SW480 (cell line): ENCODE measurements around the gene DPP10.
A peak's percentile ranks its signal among the peaks of the same experiment; 100 is the strongest.
"Not testable (repeated sequence)": the region's sequence is repeated elsewhere in the genome, so short reads cannot be mapped to it uniquely, and the experiment has no call there.

Experiments used
- DNase-seq: peaks from one replicate; pipeline ENCODE4 v3.0.0-alpha.2; 2016; ENCODE audit warnings: low spot score

The DPP10 gene

GRCh38 chr2:114515882-114516281 lies 73.4 kb downstream of the DPP10 start:
- no peak for DNase-seq

- no peak for DNase-seq
Observed at GRCh38 chr2:114517580-114517979, 75.1 kb downstream of the DPP10 start.

GRCh38 chr2:114518738-114519137 lies 76.3 kb downstream of the DPP10 start:
- no peak for DNase-seq

- DNase-seq = not testable (repeated sequence)
Observed at GRCh38 chr2:114522612-114523011, 80.2 kb downstream of the DPP10 start.

- no peak for DNase-seq
Observed at GRCh38 chr2:114525955-114526354, 83.5 kb downstream of the DPP10 start.

DNA sequence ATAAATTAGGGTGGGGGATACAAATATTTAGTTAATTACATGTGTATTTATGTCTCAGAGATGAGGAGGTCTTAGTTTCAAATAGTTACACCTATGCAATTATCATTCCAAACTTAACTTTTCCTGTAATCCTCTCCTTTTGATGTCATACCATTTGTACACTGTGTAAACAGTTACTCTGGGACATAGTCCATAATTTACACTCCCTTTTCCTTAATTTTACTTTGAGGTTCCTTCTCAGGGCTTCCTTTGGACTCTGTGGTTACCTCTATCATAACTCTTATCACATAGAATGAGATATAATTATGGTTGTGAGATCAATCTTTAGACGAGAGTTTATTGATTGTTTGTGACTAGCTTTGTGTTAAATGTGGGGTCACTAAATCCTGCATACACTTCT lies 84.4 kb downstream of the DPP10 start:
- DNase-seq = no peak

GRCh38 chr2:114527330-114527983 lies 85.0 kb downstream of the DPP10 start:
- DNase-seq = no peak

DNA sequence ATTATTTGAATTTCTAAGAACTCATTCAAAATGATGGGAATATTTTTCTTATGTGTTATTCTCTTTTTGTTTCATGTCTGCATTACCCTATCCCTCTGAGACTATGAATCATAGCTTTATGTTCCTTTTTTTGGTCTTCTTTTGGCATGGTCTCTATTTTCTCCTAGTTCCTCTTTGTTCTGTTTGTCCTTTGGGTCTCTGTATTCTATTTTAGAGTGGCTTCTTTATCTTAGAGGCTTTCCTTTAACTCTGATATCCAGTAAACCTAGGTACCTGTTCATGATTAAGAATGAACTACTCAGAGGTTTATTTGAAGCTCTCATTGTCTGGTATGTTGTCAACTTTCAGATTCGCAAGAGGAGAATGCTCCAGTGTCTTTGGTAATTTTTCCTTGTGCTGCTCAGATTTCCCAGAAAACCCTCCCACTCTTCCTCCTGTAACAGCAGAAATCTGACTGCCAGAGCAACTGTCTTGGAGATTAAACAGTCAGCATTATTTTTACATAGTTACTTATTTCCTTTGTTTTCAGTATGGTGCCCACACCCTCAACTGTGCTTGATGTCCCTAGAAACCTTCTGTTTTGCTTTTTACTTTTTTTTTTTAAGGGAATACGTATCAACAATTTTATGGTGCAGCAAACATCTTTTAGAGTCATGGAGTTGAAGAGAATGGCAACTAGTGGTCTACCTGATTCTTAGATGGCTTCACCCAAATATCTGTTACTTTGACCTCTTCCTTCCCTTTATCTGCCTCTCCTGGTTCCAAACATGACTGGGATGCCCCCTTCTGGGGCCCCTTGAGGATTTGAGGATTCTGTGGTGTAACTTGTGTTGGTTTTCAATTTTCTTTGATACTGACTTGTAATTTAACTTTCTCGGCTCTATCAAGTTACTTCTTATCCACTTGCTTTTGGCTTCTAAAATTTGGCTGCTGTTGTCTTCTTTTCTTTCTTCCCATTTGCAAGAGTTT lies 92.0 kb downstream of the DPP10 start:
- DNase-seq = no peak

DNA sequence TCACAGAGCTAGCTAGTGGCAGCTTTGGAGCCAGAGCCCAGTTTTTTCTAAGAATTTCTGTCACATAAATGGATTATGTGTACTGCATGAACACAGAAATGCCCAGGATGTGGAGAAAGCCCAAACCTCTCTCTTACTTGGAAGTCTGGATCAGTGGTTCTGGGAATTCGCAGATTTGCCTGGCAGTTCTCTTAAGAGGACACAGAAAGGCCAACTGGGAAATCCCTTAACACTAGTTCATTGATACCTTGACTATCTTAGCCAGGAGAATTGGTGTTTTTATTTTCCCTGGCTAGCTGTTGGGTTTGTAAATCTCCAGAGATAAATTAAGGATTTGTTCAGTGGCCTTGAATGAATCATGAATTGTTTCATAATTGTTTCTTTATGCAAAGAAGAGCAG lies 95.3 kb downstream of the DPP10 start:
- DNase-seq = no peak

DNA sequence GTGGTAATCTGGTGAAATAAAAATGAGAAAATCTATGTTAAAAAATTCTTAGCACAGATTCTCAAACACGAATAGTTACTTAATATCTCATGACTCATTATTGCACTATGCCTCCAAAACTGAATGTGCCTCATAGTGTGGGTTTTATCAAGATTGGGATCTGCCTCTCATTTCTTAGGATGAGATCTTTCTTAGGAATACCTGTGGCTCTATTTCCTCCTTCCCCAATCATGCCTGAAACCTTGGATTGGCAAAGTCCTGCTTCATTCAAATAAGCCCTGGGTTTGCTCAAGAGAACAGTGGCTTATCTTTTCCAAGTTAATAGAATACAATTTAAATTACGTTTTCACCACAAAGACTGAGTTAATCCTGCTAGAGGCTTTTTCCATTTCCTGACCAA lies 100.3 kb downstream of the DPP10 start:
- no peak for DNase-seq

- no peak for DNase-seq
Observed at GRCh38 chr2:114543236-114543766, 100.9 kb downstream of the DPP10 start.

DNA sequence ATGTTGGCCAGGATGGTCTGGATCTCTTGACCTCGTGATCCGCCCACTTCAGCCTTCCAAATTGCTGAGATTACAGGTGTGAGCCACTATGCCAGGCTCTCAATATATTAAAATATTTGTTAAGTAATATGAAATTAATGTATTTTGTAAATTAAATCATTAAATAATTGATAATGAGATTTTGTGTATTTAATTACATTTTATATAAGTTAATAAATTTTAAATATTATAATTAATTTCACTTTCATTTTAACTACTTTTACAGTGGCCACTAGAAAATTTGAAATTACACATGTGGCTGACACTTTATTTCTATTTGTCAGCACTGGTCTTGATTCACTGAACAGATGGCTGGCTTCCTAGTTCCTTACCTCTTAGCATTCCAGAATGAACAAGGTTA lies 102.6 kb downstream of the DPP10 start:
- no peak for DNase-seq

DNA sequence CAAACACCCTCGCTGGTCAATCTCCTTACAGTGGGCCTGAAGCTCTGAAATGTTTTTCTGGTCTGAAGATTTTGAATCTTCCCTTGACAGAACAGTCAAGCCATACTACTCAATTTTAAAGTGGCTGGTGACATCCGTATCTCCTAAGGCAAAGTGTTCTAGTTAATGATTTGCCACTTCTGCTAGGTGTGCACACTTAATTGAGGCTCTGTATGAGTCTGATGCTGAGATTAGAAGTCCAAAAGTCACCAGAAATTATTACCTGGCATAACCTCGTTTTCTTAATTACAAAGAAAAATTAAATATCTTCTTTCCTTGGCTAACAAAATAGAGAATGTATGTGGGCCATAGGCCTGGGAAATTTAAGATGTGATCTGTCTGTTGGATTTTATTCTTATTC lies 104.1 kb downstream of the DPP10 start:
- DNase-seq = no peak

GRCh38 chr2:114548151-114548550 lies 105.7 kb downstream of the DPP10 start:
- DNase-seq = no peak

DNA sequence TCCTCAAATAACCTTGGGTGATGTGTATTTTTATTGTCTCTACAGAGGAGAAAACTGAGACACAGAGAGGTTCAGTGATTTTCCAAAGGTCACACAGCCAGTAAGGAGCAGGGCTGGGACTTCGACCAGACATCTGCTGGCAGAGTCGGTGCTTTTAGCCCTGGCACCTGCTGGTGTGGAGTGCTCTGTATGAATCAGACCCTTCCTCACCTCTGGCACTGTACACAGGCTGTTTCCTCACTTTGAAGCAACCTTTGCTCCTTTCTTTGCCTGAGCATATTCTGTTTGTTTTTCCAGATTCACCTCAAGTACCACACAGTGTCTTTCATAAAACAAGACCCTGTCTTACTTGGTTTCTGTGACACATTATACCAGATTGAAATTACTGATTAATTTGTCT lies 107.9 kb downstream of the DPP10 start:
- no peak for DNase-seq

DNA sequence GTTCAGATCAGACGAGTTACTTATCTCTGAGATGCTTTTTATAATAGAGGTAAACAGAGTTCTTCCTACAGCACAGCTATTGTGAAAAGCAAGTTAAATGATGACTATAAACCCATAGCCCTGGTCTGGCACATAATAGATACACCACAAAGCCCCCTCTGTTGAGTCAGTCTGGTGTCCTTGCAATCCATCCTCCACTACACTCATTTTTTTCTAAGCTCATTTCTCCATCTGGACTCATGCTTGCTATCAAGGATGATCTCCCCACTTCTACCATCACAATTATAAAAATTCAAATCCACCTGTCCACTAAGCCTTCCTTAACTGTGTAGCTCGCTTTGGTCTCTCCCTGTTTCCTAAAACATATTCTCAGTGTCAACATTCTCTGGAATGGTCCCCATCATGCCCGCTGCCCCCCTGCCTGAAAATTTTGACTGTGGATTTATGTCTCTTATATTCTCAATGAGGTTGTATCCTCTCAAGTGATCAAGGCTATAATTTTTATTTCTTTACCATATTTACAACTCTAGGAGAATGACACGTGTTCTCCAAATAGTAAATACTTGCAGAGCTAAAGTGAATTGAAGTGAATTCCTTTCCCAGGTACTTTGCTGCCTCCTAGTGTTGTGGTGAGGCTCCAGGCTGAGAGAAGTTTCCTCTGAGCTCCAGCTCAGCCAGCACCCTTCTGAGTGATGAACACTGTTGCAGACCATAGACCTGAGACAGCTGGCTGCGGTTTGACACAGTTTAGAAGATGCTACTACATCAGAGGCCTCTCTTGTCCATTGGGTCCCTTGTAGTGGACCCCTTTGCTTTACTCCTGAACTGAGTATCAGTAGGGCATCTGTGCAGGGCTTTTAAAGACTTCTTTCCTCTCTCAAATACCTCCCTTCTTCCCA lies 108.7 kb downstream of the DPP10 start:
- DNase-seq = peak; percentile 75

GRCh38 chr2:114553027-114553426 lies 110.6 kb downstream of the DPP10 start:
- no peak for DNase-seq

GRCh38 chr2:114569166-114569565 lies 126.7 kb downstream of the DPP10 start:
- DNase-seq = no peak

GRCh38 chr2:114577657-114578056 lies 135.2 kb downstream of the DPP10 start:
- no peak for DNase-seq

GRCh38 chr2:114579542-114579941 lies 137.1 kb downstream of the DPP10 start:
- DNase-seq = no peak

DNA sequence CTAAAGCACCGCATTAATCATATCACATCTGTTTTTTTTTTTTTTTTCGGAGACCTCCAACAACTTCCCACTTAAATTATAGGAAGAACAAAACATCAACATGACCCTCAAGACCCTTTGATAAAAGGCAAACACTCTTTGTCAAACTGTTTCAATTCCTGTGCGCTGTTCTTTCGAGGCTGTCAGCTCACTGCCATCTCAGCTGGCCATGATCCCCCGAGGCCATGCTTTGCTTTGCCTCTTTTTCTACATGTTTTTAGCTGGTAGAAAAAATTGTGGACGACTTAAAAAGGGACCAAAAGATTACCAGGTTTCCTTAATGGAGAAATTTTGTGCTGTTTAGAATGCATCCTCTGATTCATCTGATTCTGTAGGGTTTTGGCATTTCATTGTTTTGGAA lies 138.2 kb downstream of the DPP10 start:
- DNase-seq = no peak

GRCh38 chr2:114598329-114598728 lies 155.9 kb downstream of the DPP10 start:
- DNase-seq = no peak
